NT2/D1 (cell line): ENCODE results near the gene ATF4.

Experiments
- DNase-seq: peaks from one replicate; pipeline ENCODE4 v3.0.0-alpha.2; 2011; ENCODE audit warnings: low read depth, low spot score
- H3K27me3 ChIP-seq: 2 replicates; pipeline ENCODE4 v1.6.0; 2011; ENCODE audit warnings: mild to moderate bottlenecking; ENCODE audit not compliant: insufficient read length, insufficient read depth
- H3K36me3 ChIP-seq: 2 replicates; pipeline ENCODE4 v1.6.1; 2011; ENCODE audit warnings: mild to moderate bottlenecking, low read length, mixed read lengths; ENCODE audit not compliant: insufficient read depth, insufficient read length
- H3K4me1 ChIP-seq: 2 replicates; pipeline ENCODE4 v1.5.1; 2011; ENCODE audit not compliant: insufficient read depth, insufficient read length
- H3K4me3 ChIP-seq: 2 replicates; pipeline ENCODE4 v1.5.1; 2011; ENCODE audit warnings: low read depth; ENCODE audit not compliant: insufficient read length
- H3K9ac ChIP-seq: 2 replicates; pipeline ENCODE4 v1.6.0; 2011; ENCODE audit warnings: low read depth; ENCODE audit not compliant: insufficient read length
- H3K9me3 ChIP-seq: 2 replicates; pipeline ENCODE4 v1.5.1; 2011; ENCODE audit warnings: mild to moderate bottlenecking, low read length; ENCODE audit not compliant: insufficient read depth
- SUZ12 ChIP-seq: IDR thresholded peaks from 2 replicates; pipeline ENCODE4 v1.6.1; 2011; ENCODE audit not compliant: insufficient read length, insufficient read depth; ENCODE audit errors: extremely low read depth
- YY1 ChIP-seq: IDR thresholded peaks from 2 replicates; pipeline ENCODE4 v1.6.1; 2011; ENCODE audit not compliant: insufficient read length, insufficient read depth
- ZNF274 ChIP-seq: IDR thresholded peaks from 2 replicates; pipeline ENCODE4 v1.6.1; 2011; ENCODE audit warnings: mild to moderate bottlenecking, low read depth, low read length

Gene ATF4

GRCh38 chr22:39528681-39529486, 8.5 kb downstream of the ATF4 start:
- peak overlapping the region; percentile 10 for H3K4me3 ChIP-seq
- DNase-seq = peak; percentile 86
- peak overlapping the region; percentile 27 for H3K9ac ChIP-seq
- H3K9me3 ChIP-seq = no peaks in the 10 kb centered on the region
- no peak for TF ChIP-seq SUZ12
- TF ChIP-seq YY1 = peak; percentile 8
- H3K36me3 ChIP-seq = peaks cover 40% of the 10 kb centered on the region
- peaks cover 19% of the 10 kb centered on the region for H3K4me1 ChIP-seq
- no peaks in the 10 kb centered on the region for H3K27me3 ChIP-seq

GRCh38 chr22:39529487-39529851, 9.1 kb downstream of the ATF4 start:
- no peak for DNase-seq
- Histone ChIP-seq H3K9me3 (no peaks in the 10 kb centered on the region), H3K27me3 (no peaks in the 10 kb centered on the region), H3K36me3 (peaks cover 35% of the 10 kb centered on the region), H3K9ac (peak overlapping the region; percentile 68), H3K4me1 (peaks cover 21% of the 10 kb centered on the region), H3K4me3 (no peak overlapping the region)
- TF ChIP-seq YY1 = no peak
- TF ChIP-seq ZNF274 = no peak
- no peak for TF ChIP-seq SUZ12

- Histone ChIP-seq H3K36me3 (peaks cover 30% of the 10 kb centered on the region), H3K4me1 (peaks cover 25% of the 10 kb centered on the region), H3K9ac (no peak overlapping the region), H3K4me3 (no peak overlapping the region), H3K27me3 (no peaks in the 10 kb centered on the region), H3K9me3 (no peaks in the 10 kb centered on the region)
- TF ChIP-seq SUZ12 (no peak), YY1 (no peak), ZNF274 (no peak)
- DNase-seq = no peak
These were observed 9.8 kb downstream of the ATF4 start for GRCh38 chr22:39530116-39530515.

- no peak overlapping the region for H3K4me3 ChIP-seq
- DNase-seq = no peak
- no peaks in the 10 kb centered on the region for H3K27me3 ChIP-seq
- H3K4me1 ChIP-seq = peaks cover 30% of the 10 kb centered on the region
- H3K9me3 ChIP-seq = no peaks in the 10 kb centered on the region
- H3K36me3 ChIP-seq = peaks cover 29% of the 10 kb centered on the region
- TF ChIP-seq SUZ12 (no peak), YY1 (no peak), ZNF274 (no peak)
- H3K9ac ChIP-seq = no peak overlapping the region
These were observed 10.4 kb downstream of the ATF4 start for GRCh38 chr22:39530692-39531331.

- Histone ChIP-seq H3K36me3 (peaks cover 29% of the 10 kb centered on the region), H3K9ac (peak within 1 kb of the TSS; percentile 99), H3K4me3 (peak within 1 kb of the TSS; percentile 94), H3K9me3 (no peaks in the 10 kb centered on the region), H3K4me1 (peaks cover 30% of the 10 kb centered on the region), H3K27me3 (no peaks in the 10 kb centered on the region)
- TF ChIP-seq ZNF274 (no peak), YY1 (peak; percentile 57), SUZ12 (no peak)
- peak; percentile 95 for DNase-seq
These were observed 12.1 kb downstream of the ATF4 start, which contains the start of gene RPS19BP1 for GRCh38 chr22:39532215-39533073. RPS19BP1 (minus strand) TSS chr22:39532748; CDS start chr22:39532738, 10 bp downstream.

GRCh38 chr22:39534092-39534506, 13.7 kb downstream of the ATF4 start:
- Histone ChIP-seq H3K4me3 (no peak overlapping the region), H3K4me1 (peaks cover 22% of the 10 kb centered on the region), H3K36me3 (peaks cover 21% of the 10 kb centered on the region), H3K9ac (peak overlapping the region; percentile 76), H3K27me3 (no peaks in the 10 kb centered on the region), H3K9me3 (no peaks in the 10 kb centered on the region)
- DNase-seq = no peak
- TF ChIP-seq ZNF274 (no peak), SUZ12 (no peak), YY1 (no peak)
